ENCODE data around the gene PROZ. TPM values are rescaled to one million over a fixed set of nuclear protein-coding genes. Genes with fewer than 3 reads are reported as not detected.

PROZ gene
- polyA plus RNA-seq, 1 experiment = not detected

DNA sequence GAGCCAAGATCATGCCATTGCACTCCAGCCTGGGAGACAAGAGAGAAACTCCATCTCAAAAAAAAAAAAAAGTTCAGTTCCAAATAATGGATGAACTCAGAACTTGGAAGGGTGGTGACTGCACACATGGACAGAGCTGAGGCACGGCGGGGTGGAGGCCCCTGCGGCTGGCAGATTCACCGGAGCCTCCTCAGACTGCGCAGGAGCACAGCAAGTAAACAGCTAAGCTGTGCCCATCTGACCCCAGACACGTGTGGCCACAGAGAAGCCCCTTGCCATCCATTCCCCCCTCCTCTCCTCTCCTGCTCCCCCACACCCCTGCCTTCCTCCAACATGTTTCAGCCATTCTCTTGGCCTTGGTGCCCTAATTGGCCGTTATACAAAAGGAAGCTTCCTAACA is 15.6 kb upstream of the PROZ start:
- DNase-seq (ENCODE audit: low read depth) = no peak
- CTCF ChIA-PET = interaction anchor here (0.6 kb wide), 2 partner anchors 109 to 164 kb away, joined by 3 to 4 read pairs; no protein-coding TSS in a partner anchor

DNA sequence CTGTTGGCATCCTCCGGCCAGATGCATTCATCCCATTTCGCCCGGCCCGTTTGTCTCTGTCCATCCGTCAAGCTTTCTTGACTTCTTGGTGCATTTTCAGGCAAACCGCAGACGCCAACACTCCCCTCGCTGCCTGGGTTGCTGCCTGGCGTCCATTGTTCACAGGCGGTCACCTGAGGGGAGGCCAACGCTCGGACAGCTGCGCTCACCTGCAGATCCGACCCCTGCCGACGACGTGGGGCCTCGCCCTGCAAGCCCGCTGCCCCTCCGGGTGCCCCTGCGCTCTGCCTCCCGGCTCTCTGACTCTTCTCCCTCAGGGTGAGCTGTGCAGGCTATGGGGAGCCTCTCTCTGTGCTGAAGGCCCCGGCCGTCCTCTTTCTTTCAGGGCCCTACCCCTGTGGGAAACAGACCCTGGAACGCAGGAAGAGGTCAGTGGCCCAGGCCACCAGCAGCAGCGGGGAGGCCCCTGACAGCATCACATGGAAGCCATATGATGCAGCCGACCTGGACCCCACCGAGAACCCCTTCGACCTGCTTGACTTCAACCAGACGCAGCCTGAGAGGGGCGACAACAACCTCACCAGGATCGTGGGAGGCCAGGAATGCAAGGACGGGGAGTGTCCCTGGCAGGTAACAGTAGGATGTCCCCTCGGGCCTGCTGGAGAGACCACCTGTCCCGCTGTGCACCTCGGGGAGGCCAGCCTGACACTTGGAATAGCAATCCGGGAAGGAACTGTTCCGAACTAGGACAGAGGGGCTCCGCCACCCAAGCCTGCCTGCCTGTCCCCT is 14.8 kb upstream of the PROZ start:
- POLR2A ChIA-PET = no interaction called here
- no peak for DNase-seq (ENCODE audit: low read depth)
- H3K36me3 ChIP-seq (ENCODE audit: control insufficient read depth, insufficient read depth, low read length) = peaks cover 4% of the 10 kb centered on the region

More for the DNA sequence above, 15.6 kb upstream of the PROZ start:
- TF ChIP-seq, protein P1, sequence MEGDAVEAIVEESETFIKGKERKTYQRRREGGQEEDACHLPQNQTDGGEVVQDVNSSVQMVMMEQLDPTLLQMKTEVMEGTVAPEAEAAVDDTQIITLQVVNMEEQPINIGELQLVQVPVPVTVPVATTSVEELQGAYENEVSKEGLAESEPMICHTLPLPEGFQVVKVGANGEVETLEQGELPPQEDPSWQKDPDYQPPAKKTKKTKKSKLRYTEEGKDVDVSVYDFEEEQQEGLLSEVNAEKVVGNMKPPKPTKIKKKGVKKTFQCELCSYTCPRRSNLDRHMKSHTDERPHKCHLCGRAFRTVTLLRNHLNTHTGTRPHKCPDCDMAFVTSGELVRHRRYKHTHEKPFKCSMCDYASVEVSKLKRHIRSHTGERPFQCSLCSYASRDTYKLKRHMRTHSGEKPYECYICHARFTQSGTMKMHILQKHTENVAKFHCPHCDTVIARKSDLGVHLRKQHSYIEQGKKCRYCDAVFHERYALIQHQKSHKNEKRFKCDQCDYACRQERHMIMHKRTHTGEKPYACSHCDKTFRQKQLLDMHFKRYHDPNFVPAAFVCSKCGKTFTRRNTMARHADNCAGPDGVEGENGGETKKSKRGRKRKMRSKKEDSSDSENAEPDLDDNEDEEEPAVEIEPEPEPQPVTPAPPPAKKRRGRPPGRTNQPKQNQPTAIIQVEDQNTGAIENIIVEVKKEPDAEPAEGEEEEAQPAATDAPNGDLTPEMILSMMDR (IDR thresholded peaks at IDR 0.05; ENCODE audit: insufficient read depth, low read depth, low read length) = no peak
- no peak overlapping the region for H3K4me3 ChIP-seq (ENCODE audit: low read depth, low read length)
- no peaks in the 10 kb centered on the region for H3K27me3 ChIP-seq (ENCODE audit: control insufficient read depth, insufficient read depth, low read length)
- H3K36me3 ChIP-seq (ENCODE audit: control insufficient read depth, insufficient read depth, low read length) = peaks cover 4% of the 10 kb centered on the region
- POLR2A ChIA-PET = no interaction called here

DNA sequence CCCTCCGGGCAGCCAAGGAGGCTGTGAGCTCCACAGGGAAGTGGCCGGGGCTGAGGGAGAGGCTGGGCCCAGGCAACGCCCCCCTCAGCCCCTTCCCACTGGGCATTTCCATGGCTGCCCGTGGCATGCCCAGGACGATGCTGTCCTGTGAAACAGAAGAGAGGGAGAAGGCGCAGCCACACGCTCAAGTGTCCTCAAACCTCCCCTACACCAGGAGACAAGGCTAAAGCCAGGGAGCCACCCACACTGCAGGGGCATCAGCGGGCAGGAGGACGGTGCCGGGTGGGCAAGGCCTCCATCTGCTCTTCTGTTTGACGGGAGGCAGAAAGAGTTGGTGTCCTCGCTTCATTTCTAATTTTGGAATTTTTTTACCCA is 14.2 kb upstream of the PROZ start:
- ChIA-PET POLR2A (no interaction called here), CTCF (no interaction called here)
- DNase-seq (ENCODE audit: low read depth) = no peak
- TF ChIP-seq, protein P1 (IDR thresholded peaks at IDR 0.05; ENCODE audit: insufficient read depth, low read depth, low read length) = no peak
- peaks cover 4% of the 10 kb centered on the region for H3K36me3 ChIP-seq (ENCODE audit: control insufficient read depth, insufficient read depth, low read length)
- no peaks in the 10 kb centered on the region for H3K27me3 ChIP-seq (ENCODE audit: control insufficient read depth, insufficient read depth, low read length)
- no peak overlapping the region for H3K4me3 ChIP-seq (ENCODE audit: low read depth, low read length)

More for the DNA sequence above, 14.8 kb upstream of the PROZ start:
- Histone ChIP-seq H3K4me3 (ENCODE audit: low read depth, low read length) (no peak overlapping the region), H3K27me3 (ENCODE audit: control insufficient read depth, insufficient read depth, low read length) (no peaks in the 10 kb centered on the region)
- CTCF ChIA-PET = interaction anchor here (0.6 kb wide), 1 partner anchor 165 kb away, joined by 3 read pairs; no protein-coding TSS in a partner anchor
- TF ChIP-seq, protein P1 (IDR thresholded peaks at IDR 0.05; ENCODE audit: insufficient read depth, low read depth, low read length) = no peak

DNA sequence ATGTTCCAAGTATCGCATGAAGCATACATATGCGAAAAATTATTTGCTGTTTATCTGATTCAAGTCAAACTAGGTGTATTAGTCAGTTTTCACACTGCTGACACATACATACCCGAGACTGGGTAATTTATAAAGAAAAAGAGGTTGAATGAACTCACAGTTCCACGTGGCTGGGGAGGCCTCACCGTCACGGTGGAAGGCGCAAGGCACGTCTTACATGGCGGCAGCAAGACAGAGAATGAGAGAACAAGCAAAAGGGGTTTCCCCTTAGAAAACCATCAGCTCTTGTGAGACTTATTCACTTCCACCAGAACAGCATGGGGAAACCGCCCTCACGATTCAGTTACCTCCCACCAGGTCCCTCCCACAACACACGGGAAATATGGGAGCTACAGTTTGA is 13.0 kb upstream of the PROZ start:
- no peak overlapping the region for H3K4me3 ChIP-seq (ENCODE audit: low read depth, low read length)
- POLR2A ChIA-PET = no interaction called here
- TF ChIP-seq, protein P1 (IDR thresholded peaks at IDR 0.05; ENCODE audit: insufficient read depth, low read depth, low read length) = no peak
- no peak for DNase-seq (ENCODE audit: low read depth)
- CTCF ChIA-PET = no interaction called here
- H3K36me3 ChIP-seq (ENCODE audit: control insufficient read depth, insufficient read depth, low read length) = peaks cover 3% of the 10 kb centered on the region
- H3K27me3 ChIP-seq (ENCODE audit: control insufficient read depth, insufficient read depth, low read length) = no peaks in the 10 kb centered on the region

DNA sequence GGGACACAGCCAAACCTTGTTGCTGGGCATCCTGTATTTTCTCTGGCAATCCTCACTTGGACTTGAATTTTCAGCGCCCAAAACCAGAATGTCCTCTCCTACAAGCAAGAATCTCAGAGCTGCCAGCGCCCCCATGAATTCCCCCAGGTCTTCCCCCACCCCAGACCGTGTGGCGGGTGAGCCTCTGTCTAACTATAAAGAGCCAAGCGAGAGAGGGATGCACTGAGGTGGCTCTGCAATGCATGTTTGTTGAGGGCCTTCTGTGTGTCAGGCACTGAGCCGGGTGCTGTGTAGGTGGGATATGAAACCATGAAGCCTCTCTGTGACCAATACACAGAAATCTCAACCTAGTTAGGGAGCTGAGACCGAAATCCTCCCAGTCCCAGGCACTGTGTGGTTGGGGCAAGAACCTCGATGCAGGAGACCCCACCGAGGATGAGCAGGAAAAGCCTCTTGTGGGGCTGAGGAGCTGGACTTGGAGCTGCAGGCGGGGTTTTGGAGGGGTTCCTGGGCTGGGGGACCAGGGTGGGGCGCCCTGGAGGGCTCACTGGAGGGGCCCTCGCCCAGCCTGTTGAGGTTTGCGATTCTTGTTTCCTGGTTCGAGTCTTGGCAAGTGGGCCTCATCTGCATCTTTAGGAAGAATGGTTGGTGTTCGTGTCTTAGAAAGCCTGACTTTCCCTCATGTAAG is 12.4 kb upstream of the PROZ start:
- DNase-seq (ENCODE audit: low read depth) = no peak
- H3K4me3 ChIP-seq (ENCODE audit: low read depth, low read length) = no peak overlapping the region
- ChIA-PET POLR2A (no interaction called here), CTCF (interaction anchor here (1.1 kb wide), 1 partner anchor 14 kb away, joined by 4 read pairs; no protein-coding TSS in a partner anchor)
- no peaks in the 10 kb centered on the region for H3K27me3 ChIP-seq (ENCODE audit: control insufficient read depth, insufficient read depth, low read length)
- TF ChIP-seq, protein P1 (IDR thresholded peaks at IDR 0.05; ENCODE audit: insufficient read depth, low read depth, low read length) = no peak
- H3K36me3 ChIP-seq (ENCODE audit: control insufficient read depth, insufficient read depth, low read length) = no peaks in the 10 kb centered on the region; the same call in 1 of the 2 replicates
